DOHH2 (cell line): ENCODE measurements around the gene ZNF473.

Experiments
- CTCF ChIP-seq: fragments of 200-600 bp; sonication (generic); IDR thresholded peaks from one replicate; pipeline ENCODE4 v1.5.1; 2014; ENCODE audit warnings: antibody characterized with exemption, mild to moderate bottlenecking, low read depth, low read length; ENCODE audit not compliant: poor library complexity, severe bottlenecking
- EZH2phosphoT487 ChIP-seq: fragments of 200-600 bp; sonication (generic); IDR thresholded peaks from 2 replicates; pipeline ENCODE4 v1.6.1; 2017; ENCODE audit warnings: borderline replicate concordance, mild to moderate bottlenecking, antibody characterized with exemption, low read length, moderate library complexity, mixed read lengths

- TF ChIP-seq CTCF, result no peak
- no peak for TF ChIP-seq EZH2phosphoT487
Measured at GRCh38 chr19:50022823-50023222, 3.0 kb upstream of the ZNF473 start.
